ENCODE measurements around the gene COA8.

The COA8 gene

DNA sequence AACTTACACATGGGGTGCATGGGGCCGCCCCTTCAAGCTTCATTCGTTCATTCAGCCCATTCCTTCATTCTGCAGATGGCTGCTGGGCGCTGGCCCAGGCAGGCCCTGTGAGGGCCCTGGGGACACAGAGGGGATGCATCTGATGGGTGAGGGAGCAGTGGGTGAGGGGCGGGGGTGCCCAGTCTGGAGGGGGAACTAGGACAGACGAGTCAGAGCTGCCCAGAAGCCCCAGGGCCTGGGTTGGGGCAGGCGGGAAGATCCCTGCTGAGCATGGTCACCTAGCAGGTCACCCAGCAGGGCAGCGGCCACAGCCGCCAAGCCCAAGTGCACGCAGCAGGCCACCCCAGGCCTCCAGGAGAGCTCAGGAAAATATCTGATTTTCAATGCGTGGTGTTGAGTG, 19.6 kb upstream of the COA8 start:
- Histone ChIP-seq H3K27me3 (ENCODE audit: control insufficient read depth, insufficient read depth, low read length) (no peaks in the 10 kb centered on the region), H3K4me1 (ENCODE audit: control insufficient read depth, insufficient read depth, low read length) (peaks cover 12% of the 10 kb centered on the region), H3K9ac (ENCODE audit: low read depth, low read length) (peak overlapping the region; percentile 47)

DNA sequence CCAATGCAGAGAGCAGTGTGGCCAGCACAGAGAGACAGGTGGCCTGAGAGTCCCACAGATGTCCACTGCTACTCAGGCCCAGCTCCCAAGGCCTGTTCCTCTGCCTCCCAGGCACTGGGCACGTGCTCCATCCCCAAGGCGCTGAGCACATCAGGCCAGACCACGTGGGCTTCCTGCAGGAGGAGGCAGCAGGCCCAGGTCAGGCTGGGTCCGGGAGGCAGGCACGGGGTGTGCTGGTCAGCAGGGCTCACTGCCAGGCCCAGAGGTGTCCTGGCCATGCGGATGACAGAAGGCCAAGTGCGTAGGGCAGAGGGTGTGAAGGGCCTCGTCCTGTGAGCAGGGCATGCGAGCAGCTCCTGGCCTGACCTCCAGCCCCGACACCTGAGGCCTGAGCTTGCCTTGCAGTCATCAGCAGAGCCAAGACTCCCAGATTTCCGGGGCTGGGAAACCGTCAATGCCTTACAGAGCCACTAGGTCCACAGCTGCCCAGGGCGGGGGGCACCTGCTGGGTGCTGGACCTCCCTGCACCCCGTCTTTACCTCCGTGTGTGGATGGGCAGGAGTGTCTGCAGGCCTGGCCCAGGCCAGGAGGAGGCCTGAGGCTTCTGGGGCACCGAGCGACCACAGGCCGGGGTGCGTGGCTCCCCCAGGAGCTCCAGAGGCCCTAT, 18.9 kb upstream of the COA8 start:
- no peaks in the 10 kb centered on the region for H3K9me3 ChIP-seq (ENCODE audit: control insufficient read depth, insufficient read depth, low read length)
- no peaks in the 10 kb centered on the region for H3K27me3 ChIP-seq (ENCODE audit: control insufficient read depth, insufficient read depth, low read length)
- no peak overlapping the region for H3K4me3 ChIP-seq (ENCODE audit: low read depth, low read length)
- H3K36me3 ChIP-seq (ENCODE audit: control insufficient read depth, insufficient read depth, low read length), result peaks cover 4% of the 10 kb centered on the region
- H3K4me1 ChIP-seq (ENCODE audit: control insufficient read depth, insufficient read depth, low read length), result peaks cover 12% of the 10 kb centered on the region
- H3K9ac ChIP-seq (ENCODE audit: low read depth, low read length), result peak overlapping the region; percentile 47

More for the DNA sequence above, 19.6 kb upstream of the COA8 start:
- H3K36me3 ChIP-seq (ENCODE audit: control insufficient read depth, insufficient read depth, low read length), result peaks cover 4% of the 10 kb centered on the region
- no peaks in the 10 kb centered on the region for H3K9me3 ChIP-seq (ENCODE audit: control insufficient read depth, insufficient read depth, low read length)
- H3K4me3 ChIP-seq (ENCODE audit: low read depth, low read length), result peak overlapping the region; percentile 53

DNA sequence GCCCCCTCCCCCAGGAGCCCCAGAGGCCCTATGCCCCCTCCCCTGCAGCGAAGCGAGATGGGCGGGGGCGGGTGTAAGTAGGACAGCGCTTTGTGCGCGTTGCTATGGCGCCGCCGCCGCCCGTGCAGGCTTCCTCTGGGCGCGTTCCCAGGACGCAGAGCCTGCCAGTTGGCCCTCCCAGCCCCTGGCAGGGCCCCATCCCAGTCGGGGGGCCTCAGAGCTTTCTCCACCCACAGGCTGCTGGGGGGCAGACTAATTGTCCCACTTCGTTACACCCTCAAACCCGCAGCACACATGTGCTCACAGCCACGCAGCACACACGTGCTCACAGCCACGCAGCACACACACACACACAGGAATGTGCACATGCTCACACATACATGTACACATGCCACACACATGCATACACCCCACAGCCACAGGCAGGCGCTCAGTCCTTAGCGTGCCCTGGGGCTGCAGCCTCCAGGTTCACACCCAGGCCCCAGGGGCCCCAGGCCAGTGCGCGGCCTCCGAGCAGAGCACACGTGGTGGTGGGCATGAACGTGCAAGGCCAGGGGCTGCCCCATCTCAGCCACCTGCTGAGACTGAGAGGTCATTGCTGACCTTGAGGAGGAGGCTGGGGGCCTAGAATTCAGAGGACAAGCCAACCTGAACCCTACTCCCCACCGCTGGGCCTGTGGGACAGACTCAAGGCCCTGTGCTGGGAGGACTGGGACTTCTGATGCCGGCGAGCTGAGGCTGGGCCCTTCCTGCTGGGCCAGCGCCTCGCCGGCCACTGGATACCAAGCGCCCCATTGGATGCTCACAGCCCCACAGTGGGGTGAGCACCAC, 18.2 kb upstream of the COA8 start:
- Histone ChIP-seq H3K9ac (ENCODE audit: low read depth, low read length) (no peak overlapping the region), H3K27me3 (ENCODE audit: control insufficient read depth, insufficient read depth, low read length) (no peaks in the 10 kb centered on the region), H3K4me3 (ENCODE audit: low read depth, low read length) (no peak overlapping the region), H3K9me3 (ENCODE audit: control insufficient read depth, insufficient read depth, low read length) (no peaks in the 10 kb centered on the region), H3K36me3 (ENCODE audit: control insufficient read depth, insufficient read depth, low read length) (peaks cover 4% of the 10 kb centered on the region), H3K4me1 (ENCODE audit: control insufficient read depth, insufficient read depth, low read length) (peaks cover 12% of the 10 kb centered on the region)

DNA sequence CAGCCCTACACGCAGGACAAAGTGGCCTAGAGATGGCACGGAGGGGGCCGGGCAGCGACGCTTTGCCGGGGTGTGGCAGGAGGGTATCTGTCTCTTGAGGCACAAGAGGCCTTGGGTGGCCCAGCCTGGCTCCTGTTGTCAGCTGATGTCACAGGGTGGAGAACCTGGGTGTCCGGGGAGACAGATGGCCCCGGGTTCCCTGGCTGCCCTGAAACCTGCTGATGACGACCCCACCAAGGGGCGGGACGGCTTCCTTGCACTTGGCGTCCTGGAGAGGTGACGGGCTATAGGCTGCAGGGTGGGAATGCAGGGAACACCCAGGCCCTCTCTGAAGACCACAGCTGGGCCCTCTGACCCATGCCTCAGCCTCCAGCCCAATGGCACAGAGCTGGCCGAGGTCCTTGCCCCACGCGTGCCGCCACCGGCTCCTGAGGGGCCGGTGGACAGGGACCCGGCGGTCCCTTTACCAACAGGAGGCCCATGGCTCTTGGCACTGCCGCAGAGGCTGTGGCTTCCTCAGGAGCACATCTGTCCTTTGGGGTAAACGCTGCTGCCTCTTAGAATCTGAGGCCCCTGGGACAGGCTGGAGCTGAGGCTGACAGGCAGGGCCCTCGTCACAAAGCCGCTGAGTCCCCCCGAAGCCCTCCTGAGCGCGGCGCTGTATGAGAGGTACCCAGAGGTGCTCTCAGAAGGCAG, 17.4 kb upstream of the COA8 start:
- peaks cover 4% of the 10 kb centered on the region for H3K36me3 ChIP-seq (ENCODE audit: control insufficient read depth, insufficient read depth, low read length)
- H3K9me3 ChIP-seq (ENCODE audit: control insufficient read depth, insufficient read depth, low read length), result no peaks in the 10 kb centered on the region
- no peak overlapping the region for H3K9ac ChIP-seq (ENCODE audit: low read depth, low read length)
- H3K4me1 ChIP-seq (ENCODE audit: control insufficient read depth, insufficient read depth, low read length), result peaks cover 12% of the 10 kb centered on the region
- no peaks in the 10 kb centered on the region for H3K27me3 ChIP-seq (ENCODE audit: control insufficient read depth, insufficient read depth, low read length)
- H3K4me3 ChIP-seq (ENCODE audit: low read depth, low read length), result no peak overlapping the region

DNA sequence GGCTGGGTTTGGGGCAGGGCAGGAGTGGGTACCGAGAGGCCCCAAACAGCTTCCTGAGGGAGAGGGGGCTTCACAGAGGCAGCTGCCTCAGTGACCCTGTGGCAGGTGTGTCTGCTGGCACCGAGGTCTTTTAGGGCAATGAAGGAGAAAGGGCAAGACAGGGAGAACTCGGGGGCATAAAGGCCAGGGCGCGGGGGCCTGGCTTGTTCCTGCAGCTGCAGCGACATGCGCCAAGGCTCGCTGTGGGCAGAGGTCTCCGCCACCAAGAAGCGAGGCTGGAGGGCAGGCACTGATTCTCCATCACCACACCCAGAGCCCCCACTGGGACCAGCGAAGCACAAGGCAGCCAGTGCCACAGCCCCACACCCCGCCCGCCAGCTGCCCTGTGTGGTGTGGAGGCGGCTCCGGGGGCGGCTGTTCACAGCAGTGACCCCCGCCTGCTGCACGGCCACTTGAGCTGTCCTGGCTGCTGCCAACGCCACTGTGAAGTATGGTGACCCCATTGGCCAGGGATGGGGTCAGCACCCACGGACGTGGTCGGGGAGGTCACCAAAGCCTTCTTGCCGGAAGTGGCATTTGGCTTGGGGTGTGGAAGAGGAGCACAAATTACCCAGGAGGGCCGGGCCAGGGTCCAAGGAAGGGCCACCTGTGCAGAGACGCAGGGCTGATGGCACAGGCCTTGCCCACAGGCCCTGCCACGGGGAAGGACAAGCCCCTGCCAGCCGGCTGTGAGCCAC, 16.7 kb upstream of the COA8 start:
- Histone ChIP-seq H3K9me3 (ENCODE audit: control insufficient read depth, insufficient read depth, low read length) (no peaks in the 10 kb centered on the region), H3K27me3 (ENCODE audit: control insufficient read depth, insufficient read depth, low read length) (no peaks in the 10 kb centered on the region), H3K4me1 (ENCODE audit: control insufficient read depth, insufficient read depth, low read length) (peaks cover 12% of the 10 kb centered on the region), H3K36me3 (ENCODE audit: control insufficient read depth, insufficient read depth, low read length) (peaks cover 4% of the 10 kb centered on the region), H3K9ac (ENCODE audit: low read depth, low read length) (no peak overlapping the region), H3K4me3 (ENCODE audit: low read depth, low read length) (no peak overlapping the region)

DNA sequence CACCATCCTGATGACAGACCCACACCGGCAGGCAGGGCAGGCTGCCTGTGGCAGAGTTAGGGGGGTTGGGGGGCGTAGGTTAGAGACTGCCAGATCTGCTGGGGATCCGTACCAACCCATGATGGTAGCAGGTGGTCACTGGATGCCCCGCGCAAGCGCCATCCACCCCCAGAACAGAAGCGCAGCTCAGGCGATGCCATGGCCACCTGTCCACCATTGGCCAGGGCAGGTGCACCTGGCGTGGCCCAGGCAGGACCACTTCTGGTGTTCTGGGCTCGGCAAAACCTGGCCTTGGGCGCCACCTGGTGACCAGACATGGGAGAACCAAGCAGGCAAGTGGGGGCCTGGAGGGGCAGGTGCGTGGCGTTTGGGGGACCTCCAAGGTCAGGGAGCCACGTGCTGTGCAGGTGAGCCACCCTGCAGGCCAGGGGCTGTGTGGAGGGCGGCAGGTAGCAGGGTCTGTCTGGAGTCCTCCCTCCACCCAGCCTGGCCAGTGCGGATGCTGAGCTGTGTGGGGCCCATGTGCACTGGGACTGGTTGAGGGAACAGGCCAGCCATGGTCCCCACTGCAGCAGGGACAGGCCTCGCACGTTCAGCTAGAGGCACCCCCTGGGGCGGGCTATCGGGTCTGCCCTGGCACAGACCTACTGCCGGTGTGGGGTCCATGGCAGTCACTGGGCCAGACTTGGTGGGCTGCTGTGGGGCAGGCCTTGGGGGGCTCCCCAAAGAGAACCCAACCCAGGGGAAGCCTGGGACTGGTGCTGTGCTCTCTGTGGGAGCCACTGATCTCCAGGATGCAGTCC, 15.9 kb upstream of the COA8 start:
- Histone ChIP-seq H3K4me3 (ENCODE audit: low read depth, low read length) (no peak overlapping the region), H3K9me3 (ENCODE audit: control insufficient read depth, insufficient read depth, low read length) (no peaks in the 10 kb centered on the region), H3K4me1 (ENCODE audit: control insufficient read depth, insufficient read depth, low read length) (peaks cover 11% of the 10 kb centered on the region), H3K36me3 (ENCODE audit: control insufficient read depth, insufficient read depth, low read length) (peaks cover 4% of the 10 kb centered on the region), H3K9ac (ENCODE audit: low read depth, low read length) (no peak overlapping the region), H3K27me3 (ENCODE audit: control insufficient read depth, insufficient read depth, low read length) (no peaks in the 10 kb centered on the region)

DNA sequence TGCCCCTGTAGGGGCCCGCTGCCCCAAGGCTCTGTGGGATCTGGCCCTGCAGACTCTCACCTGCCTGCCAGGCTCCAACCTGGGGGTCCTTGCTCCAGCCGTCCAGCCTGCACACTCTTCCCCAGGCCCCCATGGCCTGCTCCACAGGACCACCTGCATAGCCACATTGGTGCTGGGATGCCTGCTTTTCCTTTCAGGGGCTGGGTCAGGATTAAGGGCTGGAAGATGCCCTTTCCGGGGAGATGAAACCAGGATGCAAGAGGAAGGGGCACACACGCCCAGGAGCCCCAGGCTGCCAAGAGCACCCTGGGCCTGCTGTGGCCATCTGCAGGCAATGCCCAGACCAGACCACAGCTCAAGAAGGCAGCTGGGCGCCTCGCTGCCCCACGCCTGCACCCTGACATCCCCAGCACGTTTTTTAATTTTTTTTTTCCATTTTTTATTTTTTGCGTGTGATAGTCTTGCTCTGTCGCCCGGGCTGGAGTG, 15.3 kb upstream of the COA8 start:
- Histone ChIP-seq H3K27me3 (ENCODE audit: control insufficient read depth, insufficient read depth, low read length) (no peaks in the 10 kb centered on the region), H3K9ac (ENCODE audit: low read depth, low read length) (no peak overlapping the region), H3K36me3 (ENCODE audit: control insufficient read depth, insufficient read depth, low read length) (peaks cover 4% of the 10 kb centered on the region), H3K4me3 (ENCODE audit: low read depth, low read length) (no peak overlapping the region), H3K9me3 (ENCODE audit: control insufficient read depth, insufficient read depth, low read length) (no peaks in the 10 kb centered on the region), H3K4me1 (ENCODE audit: control insufficient read depth, insufficient read depth, low read length) (peaks cover 8% of the 10 kb centered on the region)

DNA sequence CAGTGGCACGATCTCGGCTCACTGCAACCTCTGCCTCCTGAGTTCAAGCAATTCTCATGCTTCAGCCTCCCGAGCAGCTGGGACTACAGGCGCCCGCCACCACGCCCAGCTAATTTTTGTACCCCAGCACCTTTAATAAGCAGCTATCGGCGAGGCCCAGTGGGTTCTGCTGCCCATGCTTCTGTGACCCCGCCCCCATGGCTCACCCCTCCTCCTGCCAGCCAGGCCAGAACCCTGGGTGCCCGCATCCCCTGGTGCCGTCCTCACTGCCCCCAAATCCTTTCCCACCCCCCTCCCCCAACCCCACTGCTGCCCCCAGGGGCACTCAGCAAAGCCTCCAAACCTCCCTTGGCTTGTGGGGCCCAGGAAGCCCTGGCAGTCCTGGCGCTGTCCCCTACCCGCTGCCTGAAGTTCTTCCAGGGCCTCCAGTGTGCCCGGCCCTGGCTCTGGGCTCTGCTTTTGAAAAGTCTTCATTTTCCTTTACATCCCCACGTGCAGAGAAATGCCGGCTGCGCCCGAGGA, 14.8 kb upstream of the COA8 start:
- Histone ChIP-seq H3K27me3 (ENCODE audit: control insufficient read depth, insufficient read depth, low read length) (no peaks in the 10 kb centered on the region), H3K4me1 (ENCODE audit: control insufficient read depth, insufficient read depth, low read length) (peaks cover 8% of the 10 kb centered on the region), H3K9ac (ENCODE audit: low read depth, low read length) (no peak overlapping the region), H3K9me3 (ENCODE audit: control insufficient read depth, insufficient read depth, low read length) (no peaks in the 10 kb centered on the region), H3K36me3 (ENCODE audit: control insufficient read depth, insufficient read depth, low read length) (peaks cover 4% of the 10 kb centered on the region), H3K4me3 (ENCODE audit: low read depth, low read length) (no peak overlapping the region)

DNA sequence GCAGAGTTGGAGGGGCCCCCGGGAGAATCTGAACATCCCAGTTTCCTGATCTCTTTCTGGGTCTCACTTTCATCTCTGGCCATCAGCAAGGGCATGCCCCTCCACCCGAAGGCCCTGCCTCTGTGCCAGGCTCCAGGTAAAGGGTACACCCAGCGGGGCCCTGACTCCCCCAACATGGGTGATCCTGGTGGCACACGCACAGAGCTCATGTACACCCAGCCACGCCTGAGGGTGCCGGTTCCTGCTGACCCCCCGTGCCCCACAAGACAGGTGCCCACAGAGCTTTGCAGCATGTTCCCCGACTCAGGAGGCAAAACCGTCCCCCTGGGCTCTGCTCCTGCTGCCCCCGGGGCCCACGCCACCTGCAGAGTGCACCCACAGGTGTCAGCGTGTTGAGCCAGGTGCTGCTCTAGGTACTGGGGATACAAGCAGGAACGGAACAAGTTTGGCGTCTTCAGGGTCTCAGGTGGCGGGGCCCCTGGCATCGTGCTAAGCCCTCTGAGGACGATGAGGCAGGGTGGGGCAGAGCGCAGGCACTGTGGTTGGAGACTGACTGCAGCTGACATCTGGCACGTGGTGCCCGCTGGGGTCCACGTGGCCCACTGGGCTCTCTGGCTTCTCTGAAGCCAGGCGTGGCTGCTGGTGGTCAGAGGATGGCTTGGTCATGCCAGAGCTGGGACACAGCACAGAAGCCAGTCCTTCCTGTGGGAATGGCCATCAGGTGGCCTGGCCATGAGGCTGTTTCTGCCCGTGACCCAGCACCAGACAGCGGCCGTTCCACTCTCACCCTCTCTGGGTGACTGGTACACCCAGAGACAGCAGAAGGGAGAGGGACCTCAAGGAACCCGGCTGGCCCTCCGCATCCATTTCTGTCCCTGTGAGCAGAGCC, 14.1 kb upstream of the COA8 start:
- Histone ChIP-seq H3K36me3 (ENCODE audit: control insufficient read depth, insufficient read depth, low read length) (peaks cover 1% of the 10 kb centered on the region), H3K4me3 (ENCODE audit: low read depth, low read length) (no peak overlapping the region), H3K27me3 (ENCODE audit: control insufficient read depth, insufficient read depth, low read length) (no peaks in the 10 kb centered on the region), H3K4me1 (ENCODE audit: control insufficient read depth, insufficient read depth, low read length) (peaks cover 5% of the 10 kb centered on the region), H3K9me3 (ENCODE audit: control insufficient read depth, insufficient read depth, low read length) (no peaks in the 10 kb centered on the region), H3K9ac (ENCODE audit: low read depth, low read length) (no peak overlapping the region)

All from iPS-15b (cell line).